NCI-H524 treated with DMSO at 0.1 percent for 48 hours (cell line): Measurements from ENCODE around the gene S100P.
"Not testable (repeated sequence)": the region's sequence is repeated elsewhere in the genome, so short reads cannot be mapped to it uniquely, and the experiment has no call there.

Source experiments
- DNase-seq: peaks from one replicate; lab custom pipeline; 2025; lab: John Stamatoyannopoulos, UW

S100P gene

DNA sequence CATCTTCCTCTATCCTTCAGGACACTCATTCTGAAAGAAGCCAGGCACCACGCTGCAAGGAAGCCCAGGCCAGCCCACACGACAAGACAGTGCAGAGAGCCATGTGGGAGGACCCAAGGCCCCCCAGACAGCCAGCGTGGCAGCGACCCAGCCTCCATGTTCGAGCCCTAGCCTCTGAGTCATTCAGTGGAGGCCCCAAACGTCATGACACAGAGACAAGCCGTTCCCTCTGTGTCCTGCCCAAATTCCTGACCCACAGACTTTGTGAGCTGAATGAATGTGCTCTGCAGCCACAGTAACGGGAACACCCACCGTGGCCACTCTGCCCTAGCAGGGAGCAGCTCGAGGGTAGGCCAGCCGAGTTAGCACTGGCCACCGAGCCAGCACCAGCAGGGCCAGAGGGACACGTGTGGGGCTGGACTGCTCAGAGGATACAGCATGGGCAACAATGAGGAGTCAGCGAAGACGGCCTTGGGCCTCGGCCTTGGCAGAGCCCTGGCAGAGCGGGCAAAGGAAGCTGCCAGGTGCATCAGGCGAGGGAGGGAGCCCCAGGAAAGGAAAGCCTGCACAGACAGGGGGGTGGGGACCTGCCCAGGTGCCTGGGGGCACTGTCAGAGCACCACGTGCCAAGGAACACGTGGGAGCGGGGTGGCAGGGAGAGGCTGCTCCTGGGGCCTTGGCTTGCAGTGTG is 30.9 kb downstream of the S100P start:
- no peak for DNase-seq

DNA sequence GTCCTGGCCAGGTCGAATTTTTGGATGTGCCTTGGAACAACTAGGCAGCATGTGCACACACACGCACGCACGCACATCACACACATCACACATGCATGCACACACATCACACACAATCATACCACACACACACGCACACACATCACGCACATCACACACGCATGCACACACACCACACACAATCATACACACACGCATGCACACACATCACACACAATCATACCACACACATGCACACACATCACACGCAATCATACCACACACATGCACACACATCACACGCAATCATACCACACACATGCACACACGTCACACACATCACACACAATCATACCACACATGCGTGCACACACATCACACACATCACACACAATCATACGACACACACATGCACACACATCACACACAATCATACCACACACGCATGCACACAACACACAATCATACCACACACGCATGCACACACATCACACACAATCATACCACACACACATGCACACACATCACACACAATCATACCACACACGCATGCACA is 31.8 kb downstream of the S100P start:
- not testable (repeated sequence) for DNase-seq

DNA sequence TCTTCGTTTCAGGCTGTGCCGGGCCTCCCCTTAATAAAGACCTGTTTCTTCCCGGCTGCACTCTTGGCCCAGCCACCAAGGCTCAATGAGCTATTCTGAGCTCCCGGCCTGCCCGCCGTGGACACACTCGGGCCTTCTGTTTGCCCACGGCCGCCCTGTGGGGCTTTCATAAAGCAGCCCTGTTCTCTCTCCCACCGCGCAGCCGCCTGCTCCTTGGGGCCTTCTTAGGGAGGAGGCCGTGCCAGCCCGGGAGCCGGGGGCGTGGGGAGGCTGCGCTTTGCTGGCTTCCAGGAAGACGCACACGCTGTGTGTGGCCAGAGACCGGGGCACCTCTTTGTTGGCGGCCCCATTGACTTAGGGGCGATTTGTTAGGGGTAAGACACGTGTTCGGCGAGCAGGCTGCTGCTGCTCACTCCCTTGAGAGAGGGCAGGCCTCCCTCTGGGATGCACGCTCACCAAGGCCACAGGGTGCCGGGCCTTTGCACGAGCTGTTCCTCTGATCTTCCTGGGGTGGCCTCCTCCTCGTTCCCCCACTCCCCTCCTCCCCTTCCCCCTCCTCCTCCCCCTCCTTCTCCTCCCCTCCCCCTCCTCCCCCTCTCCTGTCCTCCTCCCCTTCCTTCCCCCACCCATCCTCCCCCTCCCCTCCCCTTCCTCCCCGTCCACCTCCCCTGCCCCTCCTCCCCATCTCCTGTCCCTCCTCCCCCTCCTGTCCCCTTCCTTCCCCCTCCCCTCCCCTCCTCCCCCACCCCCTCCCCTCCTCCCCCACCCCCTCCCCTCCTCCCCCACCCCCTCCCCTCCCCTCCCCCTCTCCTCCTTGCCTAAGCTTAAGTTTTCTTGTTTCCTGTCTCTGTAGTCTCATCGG is 33.6 kb downstream of the S100P start:
- no peak for DNase-seq

DNA sequence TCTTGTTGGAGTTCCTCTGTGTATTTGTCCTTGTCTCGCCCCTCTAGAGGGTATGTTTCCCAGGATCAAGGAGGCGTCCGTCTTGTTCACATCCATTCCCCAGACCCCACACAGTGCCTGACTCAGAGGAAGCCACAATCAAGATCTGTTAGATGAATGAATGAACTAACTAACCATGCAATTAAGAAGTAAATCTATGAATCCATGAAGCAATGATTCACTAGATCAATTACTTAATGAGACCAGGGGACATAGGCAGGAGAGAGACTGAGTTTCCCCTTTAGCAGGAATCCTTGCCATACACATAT is 34.2 kb downstream of the S100P start:
- no peak for DNase-seq

DNA sequence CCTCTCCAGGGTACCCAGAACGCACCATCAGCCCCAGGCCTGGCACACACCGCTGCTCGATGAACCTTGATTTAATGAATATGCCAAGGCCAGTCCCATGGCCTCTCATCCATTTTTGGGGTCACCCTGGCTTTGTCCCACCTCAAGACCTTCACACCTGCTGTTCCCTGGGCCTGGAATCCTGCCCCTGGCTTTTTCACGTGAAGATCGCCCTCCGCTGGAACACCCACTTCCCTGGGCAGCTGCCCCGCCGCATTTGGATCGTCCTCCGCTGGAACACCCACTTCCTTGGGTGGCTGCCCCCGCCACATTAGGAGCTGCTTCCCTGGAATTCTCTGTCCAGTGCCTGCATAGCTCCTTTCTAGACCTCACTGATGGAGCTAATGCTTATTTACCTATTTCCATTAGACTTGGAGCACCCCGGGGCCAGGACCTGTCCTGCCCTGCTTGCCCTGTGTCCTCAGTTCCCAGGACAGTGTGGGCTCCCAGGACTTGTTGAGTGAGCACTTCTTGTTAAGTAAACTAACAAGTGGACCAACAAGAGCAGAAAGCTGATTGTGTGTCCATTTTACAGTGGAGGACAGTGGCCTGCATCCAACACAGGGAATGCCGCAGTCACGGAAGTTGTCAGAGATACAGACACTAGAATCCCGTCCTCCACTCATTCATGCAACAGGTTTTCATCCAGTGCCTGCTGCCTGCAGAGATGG is 34.8 kb downstream of the S100P start:
- no peak for DNase-seq

DNA sequence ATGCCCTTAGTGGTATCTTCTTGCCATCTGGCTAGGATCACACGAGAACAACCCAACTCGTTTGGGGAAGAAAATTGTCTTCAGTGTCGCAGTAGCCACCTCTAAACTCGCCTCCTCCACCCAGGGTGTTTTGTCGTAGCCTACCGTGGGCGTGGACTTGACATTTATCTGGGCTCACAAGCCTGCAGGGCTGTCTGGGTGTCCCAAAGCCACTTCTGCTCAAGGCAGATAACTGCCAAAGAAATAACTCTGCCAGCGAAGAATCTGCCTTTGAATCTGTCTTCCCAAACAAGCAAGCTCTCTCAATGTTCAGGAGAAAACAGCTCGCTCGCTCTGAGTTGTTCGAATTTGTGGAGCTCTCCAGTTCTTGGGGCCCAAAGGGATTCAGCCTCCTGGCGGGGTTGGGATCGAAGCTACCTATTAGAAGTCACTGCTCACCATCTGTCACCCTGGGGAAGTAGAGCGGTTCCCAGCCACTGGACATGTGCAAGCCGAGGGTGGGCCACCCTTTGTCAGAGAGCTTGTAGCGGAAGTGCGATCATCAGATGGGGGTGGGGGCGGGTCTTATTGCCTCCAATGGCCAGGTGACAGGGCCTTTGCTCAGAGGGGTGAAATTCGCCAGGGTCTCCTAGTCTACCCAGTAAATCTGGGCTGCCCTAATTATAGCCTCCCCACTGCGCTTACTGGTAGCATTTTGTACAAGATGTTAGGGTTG is 37.1 kb downstream of the S100P start:
- peak; percentile 65 for DNase-seq

DNA sequence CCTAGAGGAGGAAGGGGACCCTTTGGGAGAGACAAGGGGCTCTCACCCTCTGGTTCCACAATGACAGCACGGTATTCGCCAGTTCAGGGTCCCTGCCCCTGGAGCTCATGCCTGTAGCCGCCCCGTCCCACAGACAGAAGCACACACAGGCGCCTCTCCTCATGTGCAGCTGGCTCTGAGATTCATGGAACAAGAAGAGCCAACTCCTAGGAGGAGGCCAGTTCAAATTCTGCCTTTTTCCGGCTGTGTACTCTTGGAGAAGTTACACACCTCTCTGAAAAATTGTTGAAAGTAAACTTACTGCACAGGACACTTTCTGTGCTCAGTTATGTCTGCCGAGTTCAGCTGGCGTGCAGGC is 37.6 kb downstream of the S100P start:
- DNase-seq: no peak

DNA sequence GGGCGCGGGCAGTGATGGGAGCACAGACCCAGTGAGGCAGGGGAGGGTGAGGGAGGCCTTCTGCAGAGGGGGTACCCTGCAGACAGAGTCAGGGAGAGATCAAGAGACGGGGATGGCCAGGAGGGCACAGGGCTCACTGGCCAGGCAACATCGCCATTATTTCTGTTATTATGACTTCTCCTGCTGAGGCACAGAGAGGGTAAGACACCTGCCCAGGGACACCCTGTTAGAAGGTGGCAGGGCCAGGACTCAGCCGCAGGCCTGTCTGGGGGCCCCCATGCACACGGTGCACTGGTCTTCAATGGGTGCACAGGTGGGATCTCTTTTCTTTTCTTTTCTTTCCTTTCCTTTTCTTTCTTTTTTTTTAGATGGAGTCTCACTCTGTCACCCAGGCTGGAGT is 38.1 kb downstream of the S100P start:
- no peak for DNase-seq

DNA sequence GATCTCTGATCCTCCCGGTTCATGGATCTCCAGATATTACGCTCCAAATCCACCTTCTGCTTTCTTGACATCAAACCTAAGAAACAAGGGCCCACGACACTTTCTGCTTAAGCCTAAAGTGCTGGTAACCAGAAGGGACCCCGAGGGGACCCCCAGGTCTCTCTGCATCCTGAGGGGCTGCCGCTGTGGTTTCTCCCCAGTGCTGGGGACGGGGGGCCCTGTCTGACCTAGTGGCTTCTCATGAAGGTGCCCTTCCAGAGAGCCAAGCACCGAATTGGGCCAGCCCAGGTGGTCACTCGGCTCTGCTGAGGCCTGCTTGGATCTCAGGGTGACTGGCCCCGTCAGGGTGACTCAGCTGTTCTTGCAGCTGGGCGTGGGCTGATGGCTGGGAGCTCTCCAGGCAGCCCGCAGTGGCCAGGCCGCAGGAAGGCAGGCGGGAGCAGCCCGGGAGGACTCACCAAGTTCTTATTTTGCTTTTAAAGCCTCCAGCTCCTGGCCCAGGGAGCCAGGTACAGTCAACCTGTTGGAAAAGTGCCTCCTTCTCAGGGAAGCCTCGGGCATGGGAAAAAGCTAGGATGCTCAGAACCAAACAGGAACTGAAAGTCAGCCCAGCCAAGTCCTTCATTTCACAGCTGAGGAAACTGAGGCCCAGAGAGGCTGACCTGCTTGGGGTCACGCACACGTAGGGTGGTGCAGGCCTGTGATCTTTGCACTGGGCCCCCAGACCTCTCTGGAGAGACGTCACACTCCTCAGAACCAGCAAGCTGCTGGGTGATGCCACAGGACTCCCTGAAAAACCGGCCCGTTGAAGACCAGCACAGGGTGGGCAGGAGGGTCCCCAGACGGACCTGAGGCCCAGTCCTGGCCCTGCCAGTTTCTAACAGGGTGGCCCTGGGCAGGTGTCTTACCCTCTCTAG is 39.0 kb downstream of the S100P start:
- DNase-seq: no peak

DNA sequence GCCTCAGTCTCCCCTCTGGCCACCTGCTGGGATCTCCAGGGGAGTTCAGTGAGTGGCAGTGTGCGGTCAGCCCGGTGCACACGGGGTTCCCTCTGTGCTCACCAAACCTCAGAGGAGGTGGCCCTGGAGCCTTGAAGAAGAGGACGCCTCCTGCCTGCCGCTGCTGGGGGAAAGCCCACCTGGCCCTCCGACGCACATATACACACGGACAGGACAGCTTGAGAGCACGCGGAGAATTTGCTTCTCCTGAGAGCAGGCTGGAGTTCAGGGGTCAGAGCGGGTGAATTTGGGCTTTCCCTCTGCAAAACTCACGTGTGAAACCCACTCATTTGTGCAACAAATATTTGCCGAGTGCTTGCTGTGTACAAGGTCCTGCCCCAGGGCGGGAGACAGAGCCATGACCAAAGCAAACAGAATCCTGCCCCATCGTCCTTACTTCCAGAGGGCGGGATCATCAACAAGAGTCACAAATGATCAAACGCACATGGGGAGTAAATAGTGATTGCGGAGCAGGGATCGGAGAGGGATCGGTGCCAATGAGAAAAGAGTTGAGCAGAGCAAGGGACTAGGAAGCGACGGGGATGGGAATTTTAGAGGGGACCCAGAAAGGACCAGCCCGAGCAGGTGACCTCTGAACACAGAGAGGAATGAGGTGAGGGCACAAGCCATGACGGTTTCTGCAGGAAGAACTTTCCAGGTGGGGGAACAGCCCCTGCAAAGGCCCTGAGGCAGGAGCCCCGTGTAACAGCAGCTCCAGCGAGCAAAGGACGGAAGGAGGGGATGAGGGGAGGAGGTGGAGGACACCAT is 39.9 kb downstream of the S100P start:
- DNase-seq: no peak

DNA sequence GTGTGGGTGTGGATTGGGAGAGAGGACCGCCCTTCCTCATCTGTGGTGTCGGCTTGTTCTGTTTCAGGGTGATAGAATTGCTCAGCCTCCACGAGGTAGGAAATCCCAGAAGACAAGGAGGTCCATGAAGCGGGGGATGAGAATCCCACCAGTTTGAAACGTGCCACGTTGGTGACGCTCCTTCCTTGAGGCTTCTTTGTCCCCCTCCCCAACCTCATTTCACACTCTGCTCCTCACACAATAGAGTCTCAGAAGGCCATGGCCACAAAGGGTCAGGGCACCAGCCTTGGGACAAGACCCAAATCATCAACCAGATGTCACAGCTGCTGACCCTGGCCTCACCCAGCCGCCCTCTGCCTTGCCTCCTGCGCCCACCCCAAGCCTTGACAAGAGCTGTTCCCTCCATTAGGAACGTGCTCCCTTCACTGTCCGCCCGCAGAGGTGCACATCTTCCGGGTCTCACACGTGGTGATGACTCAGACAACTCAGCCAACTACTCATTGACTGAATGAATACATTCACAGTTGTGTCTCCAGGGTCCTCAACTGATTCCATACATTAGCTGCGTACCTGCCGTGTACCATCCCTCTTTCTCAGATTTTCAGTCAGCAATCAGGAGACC is 40.6 kb downstream of the S100P start:
- DNase-seq: no peak

DNA sequence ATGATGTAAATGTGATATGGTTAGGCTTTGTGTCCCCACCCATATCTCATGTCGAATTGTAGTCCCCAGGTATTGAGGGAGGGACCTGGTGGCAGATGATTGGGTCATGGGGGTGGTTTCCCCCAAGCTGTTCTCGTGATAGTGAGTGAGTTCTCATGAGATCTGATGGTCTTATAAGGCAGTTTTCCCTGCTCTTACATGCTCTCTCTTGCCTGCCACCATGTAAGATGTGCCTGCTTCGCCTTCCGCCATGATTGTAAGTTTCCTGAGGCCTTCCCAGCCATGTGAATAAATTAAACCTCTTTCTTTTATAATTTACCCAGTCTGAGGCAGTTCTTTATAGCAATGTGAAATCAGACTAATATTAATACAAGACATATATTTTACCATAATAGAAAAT is 46.2 kb downstream of the S100P start:
- no peak for DNase-seq

DNA sequence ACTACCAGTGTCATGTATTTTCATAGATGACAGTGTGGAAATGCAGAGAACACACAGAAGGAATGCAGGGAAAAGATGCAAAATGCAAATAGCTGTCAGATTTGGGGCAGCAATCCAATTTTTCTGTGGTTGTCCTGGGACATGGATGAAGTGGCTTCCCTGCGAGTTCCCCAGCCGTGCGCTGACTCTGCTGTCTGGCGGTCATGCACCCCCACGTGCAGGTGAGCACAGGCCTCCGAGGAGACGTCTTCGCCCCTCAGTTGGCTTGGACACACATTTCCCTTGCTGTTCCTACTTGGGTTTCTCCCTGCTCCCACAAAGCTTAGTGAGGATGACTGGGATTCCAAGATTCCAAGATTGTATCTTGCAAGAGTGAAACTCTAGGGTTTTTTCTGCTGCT is 46.7 kb downstream of the S100P start:
- no peak for DNase-seq

DNA sequence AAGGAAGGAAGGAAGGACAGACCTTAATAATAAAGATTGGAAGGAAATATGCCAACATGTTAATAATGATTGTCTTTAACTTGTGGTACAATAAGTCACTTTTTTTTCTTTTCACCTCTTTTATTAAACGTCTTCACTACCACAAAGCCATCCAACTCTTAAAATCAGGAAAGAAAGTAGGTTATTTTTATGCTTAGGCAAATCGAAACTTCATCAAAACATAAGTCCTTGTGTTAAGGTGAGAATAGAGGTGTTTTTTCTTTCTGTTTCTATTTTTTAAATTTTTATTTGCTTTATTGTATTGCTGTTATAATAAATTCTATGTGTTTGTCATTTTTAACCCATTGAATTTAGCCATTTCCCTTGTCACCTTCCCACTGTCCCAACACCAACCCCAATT is 48.8 kb downstream of the S100P start:
- no peak for DNase-seq

DNA sequence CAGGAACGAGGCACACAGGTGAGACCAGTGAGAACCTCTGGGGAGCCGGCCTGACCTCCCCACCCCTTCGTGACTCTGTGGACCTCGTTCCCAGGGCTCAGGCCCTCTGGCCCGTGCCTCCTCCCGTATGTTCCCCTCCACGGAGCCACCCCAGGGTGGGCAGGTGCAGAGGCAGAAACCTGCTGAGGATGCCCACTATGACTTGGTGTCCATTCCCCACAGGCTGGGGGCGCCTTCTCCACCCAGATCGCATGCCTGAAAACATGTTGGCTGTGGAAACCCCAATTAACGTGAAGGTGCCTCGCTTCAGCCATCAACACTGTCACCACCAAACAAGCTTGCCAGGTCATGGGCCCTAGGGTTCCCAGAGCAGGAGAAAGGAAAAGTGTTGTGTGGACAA is 49.3 kb downstream of the S100P start:
- DNase-seq: no peak
